NT2/D1 (cell line): ENCODE measurements around the gene SLC9A2.

Experiments
- DNase-seq: peaks from one replicate; pipeline ENCODE4 v3.0.0-alpha.2; 2011; ENCODE audit warnings: low read depth, low spot score
- H3K27me3 ChIP-seq: 2 replicates; pipeline ENCODE4 v1.6.0; 2011; ENCODE audit warnings: mild to moderate bottlenecking; ENCODE audit not compliant: insufficient read length, insufficient read depth
- H3K36me3 ChIP-seq: 2 replicates; pipeline ENCODE4 v1.6.1; 2011; ENCODE audit warnings: mild to moderate bottlenecking, low read length, mixed read lengths; ENCODE audit not compliant: insufficient read depth, insufficient read length
- H3K4me1 ChIP-seq: 2 replicates; pipeline ENCODE4 v1.5.1; 2011; ENCODE audit not compliant: insufficient read depth, insufficient read length
- H3K4me3 ChIP-seq: 2 replicates; pipeline ENCODE4 v1.5.1; 2011; ENCODE audit warnings: low read depth; ENCODE audit not compliant: insufficient read length
- H3K9ac ChIP-seq: 2 replicates; pipeline ENCODE4 v1.6.0; 2011; ENCODE audit warnings: low read depth; ENCODE audit not compliant: insufficient read length
- H3K9me3 ChIP-seq: 2 replicates; pipeline ENCODE4 v1.5.1; 2011; ENCODE audit warnings: mild to moderate bottlenecking, low read length; ENCODE audit not compliant: insufficient read depth
- SUZ12 ChIP-seq: IDR thresholded peaks from 2 replicates; pipeline ENCODE4 v1.6.1; 2011; ENCODE audit not compliant: insufficient read length, insufficient read depth; ENCODE audit errors: extremely low read depth
- YY1 ChIP-seq: IDR thresholded peaks from 2 replicates; pipeline ENCODE4 v1.6.1; 2011; ENCODE audit not compliant: insufficient read length, insufficient read depth
- ZNF274 ChIP-seq: IDR thresholded peaks from 2 replicates; pipeline ENCODE4 v1.6.1; 2011; ENCODE audit warnings: mild to moderate bottlenecking, low read depth, low read length

SLC9A2 gene

DNA sequence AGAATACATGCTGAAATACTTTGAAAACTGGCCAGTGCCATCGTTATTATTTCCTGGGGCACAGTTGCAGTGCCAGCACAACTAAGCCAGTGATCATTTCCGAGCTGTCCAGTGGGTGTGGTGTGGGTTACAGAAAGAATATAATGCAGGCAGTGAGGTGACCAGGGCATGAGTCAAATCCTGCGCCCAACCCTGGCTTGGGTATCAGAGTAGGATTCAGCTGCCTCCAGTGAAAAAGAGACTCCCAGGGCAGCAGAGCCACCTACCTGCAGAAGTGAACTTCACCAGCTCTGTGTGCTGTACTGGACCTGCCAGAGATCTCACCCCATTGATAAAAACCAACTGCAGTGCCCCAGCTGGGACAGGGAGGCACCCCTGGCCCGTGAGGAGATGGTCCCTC, 18.0 kb downstream of the SLC9A2 start:
- H3K4me1 ChIP-seq, result no peaks in the 10 kb centered on the region
- TF ChIP-seq SUZ12 (no peak), YY1 (no peak), ZNF274 (no peak)
- H3K36me3 ChIP-seq, result no peaks in the 10 kb centered on the region
- no peaks in the 10 kb centered on the region for H3K27me3 ChIP-seq
- no peak overlapping the region for H3K9ac ChIP-seq
- H3K9me3 ChIP-seq, result no peaks in the 10 kb centered on the region
- no peak for DNase-seq
- no peak overlapping the region for H3K4me3 ChIP-seq

DNA sequence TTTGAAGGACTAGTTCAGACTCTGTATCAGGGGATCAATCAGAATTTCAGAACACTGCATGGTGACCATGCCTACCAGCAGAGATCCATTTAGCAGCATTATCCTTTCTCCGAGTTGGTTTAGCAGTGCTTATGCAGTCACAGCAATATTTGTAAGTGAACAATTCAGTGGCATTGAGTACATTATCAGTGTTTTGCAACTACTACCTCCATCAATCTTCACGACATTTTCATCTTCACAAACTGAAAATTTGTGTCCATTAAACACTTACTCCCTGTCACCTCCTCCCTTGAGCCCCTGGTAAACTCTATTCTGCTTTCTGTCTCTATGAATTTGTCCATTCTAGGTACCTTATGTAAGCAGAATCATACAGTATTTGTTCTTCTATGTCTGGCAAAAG, 20.1 kb downstream of the SLC9A2 start:
- H3K36me3 ChIP-seq, result no peaks in the 10 kb centered on the region
- no peak overlapping the region for H3K4me3 ChIP-seq
- TF ChIP-seq SUZ12, result no peak
- H3K9me3 ChIP-seq, result no peaks in the 10 kb centered on the region
- no peaks in the 10 kb centered on the region for H3K27me3 ChIP-seq
- H3K4me1 ChIP-seq, result no peaks in the 10 kb centered on the region
- H3K9ac ChIP-seq, result no peak overlapping the region
- no peak for DNase-seq

DNA sequence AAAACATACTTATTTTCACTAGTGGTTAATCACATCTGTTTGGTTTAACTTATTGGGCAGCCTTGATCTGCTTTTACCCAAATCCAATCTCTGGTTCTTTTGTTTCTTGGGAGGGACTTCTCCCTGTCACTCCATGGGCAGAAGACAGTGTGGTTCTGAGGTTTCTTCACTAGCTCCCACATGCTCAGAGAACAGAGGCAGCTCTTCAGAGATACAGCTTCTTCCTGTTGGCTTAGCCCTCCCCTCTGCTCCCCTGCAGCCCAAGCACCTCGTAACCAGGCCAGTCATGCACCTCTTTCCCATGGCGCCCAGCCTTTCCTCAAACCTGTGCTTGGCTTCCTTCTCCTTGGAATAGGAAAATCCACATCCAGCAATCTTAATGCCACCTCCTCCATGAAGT, 32.8 kb downstream of the SLC9A2 start:
- H3K36me3 ChIP-seq, result no peaks in the 10 kb centered on the region
- no peak overlapping the region for H3K4me3 ChIP-seq
- H3K9me3 ChIP-seq, result no peaks in the 10 kb centered on the region
- no peak overlapping the region for H3K9ac ChIP-seq
- H3K4me1 ChIP-seq, result no peaks in the 10 kb centered on the region
- no peak for TF ChIP-seq SUZ12
- TF ChIP-seq YY1, result no peak
- TF ChIP-seq ZNF274, result no peak
- no peaks in the 10 kb centered on the region for H3K27me3 ChIP-seq
- no peak for DNase-seq

DNA sequence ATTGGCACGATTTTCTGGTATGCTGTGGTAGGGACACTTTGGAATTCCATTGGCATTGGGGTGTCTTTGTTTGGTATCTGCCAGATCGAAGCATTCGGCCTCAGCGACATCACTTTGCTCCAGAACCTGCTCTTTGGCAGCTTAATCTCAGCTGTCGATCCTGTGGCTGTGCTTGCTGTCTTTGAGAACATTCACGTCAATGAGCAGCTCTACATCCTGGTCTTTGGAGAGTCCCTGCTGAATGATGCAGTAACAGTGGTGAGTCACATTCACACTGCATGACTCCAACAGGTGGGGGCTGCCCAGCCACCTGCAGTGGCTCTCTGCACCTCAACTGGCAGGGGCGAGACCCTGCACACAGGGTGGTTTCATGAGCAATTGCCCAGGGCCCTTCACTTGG, 38.4 kb downstream of the SLC9A2 start:
- no peaks in the 10 kb centered on the region for H3K9me3 ChIP-seq
- no peaks in the 10 kb centered on the region for H3K27me3 ChIP-seq
- H3K36me3 ChIP-seq, result no peaks in the 10 kb centered on the region
- no peak overlapping the region for H3K9ac ChIP-seq
- H3K4me1 ChIP-seq, result no peaks in the 10 kb centered on the region
- no peak overlapping the region for H3K4me3 ChIP-seq
- DNase-seq, result no peak
- TF ChIP-seq YY1 (no peak), ZNF274 (no peak), SUZ12 (no peak)

DNA sequence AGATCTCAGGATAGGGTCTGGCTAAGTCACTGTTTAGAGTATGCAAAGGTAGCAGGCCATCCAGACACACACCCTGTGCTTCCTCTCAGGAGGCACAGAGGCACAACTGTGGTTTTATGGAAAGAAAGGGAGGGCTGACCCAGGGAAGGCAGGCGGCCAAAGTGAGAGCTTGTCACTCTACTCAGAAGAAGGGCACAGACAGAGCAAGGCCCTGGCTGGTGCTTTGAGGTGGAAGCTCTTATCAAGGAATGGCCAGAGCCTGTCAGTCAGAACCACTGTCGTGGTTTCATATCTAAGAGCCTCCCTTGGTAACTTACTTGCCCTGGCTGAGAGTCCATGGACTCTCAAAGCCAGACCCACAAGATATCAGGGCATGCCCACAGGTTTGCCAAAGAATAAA, 40.7 kb downstream of the SLC9A2 start:
- Histone ChIP-seq H3K4me1 (no peaks in the 10 kb centered on the region), H3K4me3 (no peak overlapping the region), H3K36me3 (no peaks in the 10 kb centered on the region), H3K9me3 (no peaks in the 10 kb centered on the region), H3K27me3 (no peaks in the 10 kb centered on the region), H3K9ac (no peak overlapping the region)
- no peak for DNase-seq
- no peak for TF ChIP-seq SUZ12
- TF ChIP-seq YY1, result no peak
- TF ChIP-seq ZNF274, result no peak

DNA sequence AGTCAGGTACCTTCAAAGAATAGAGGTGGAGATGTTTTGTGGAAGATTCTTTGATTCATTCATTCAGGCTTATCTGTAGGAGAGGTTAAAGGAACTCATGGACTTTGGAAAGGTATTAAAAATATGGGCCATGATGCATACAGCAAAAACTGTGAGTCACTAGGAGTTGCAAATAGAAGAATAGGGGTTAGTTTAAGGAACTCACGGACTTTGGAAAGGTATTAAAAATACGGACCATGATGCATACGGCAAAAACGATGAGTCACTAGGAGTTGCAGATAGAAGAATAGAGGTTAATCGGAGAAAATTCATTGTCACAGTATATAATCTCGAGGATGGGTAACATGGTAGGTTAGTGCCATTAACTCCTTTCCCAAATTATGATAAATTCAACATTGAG, 41.2 kb downstream of the SLC9A2 start:
- TF ChIP-seq YY1, result no peak
- no peak for TF ChIP-seq ZNF274
- TF ChIP-seq SUZ12, result no peak
- Histone ChIP-seq H3K4me1 (no peaks in the 10 kb centered on the region), H3K4me3 (no peak overlapping the region), H3K36me3 (no peaks in the 10 kb centered on the region), H3K9ac (no peak overlapping the region), H3K27me3 (no peaks in the 10 kb centered on the region), H3K9me3 (no peaks in the 10 kb centered on the region)
- DNase-seq, result no peak

DNA sequence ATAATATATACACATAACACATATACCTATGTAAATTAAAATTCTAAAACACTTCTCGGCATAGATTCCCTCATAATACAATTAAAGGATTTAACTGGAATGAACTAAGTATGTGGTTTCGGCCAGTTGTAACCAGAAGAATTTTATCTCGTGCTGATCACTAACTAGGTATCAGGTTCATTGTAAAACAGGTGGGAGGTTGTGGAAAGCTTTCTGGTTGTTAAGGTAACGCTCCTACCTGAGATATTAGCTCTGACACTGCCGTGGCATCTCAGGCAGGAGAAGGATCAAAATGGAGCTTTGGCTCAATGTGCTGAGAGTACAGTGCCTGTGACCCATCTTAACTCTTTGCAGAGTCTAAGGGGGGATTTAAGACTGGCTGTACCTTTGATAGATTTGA, 42.5 kb downstream of the SLC9A2 start:
- H3K27me3 ChIP-seq, result no peaks in the 10 kb centered on the region
- H3K36me3 ChIP-seq, result no peaks in the 10 kb centered on the region
- no peak overlapping the region for H3K4me3 ChIP-seq
- H3K4me1 ChIP-seq, result no peaks in the 10 kb centered on the region
- no peak for DNase-seq
- H3K9ac ChIP-seq, result no peak overlapping the region
- no peak for TF ChIP-seq YY1
- TF ChIP-seq ZNF274, result no peak
- no peak for TF ChIP-seq SUZ12
- no peaks in the 10 kb centered on the region for H3K9me3 ChIP-seq

DNA sequence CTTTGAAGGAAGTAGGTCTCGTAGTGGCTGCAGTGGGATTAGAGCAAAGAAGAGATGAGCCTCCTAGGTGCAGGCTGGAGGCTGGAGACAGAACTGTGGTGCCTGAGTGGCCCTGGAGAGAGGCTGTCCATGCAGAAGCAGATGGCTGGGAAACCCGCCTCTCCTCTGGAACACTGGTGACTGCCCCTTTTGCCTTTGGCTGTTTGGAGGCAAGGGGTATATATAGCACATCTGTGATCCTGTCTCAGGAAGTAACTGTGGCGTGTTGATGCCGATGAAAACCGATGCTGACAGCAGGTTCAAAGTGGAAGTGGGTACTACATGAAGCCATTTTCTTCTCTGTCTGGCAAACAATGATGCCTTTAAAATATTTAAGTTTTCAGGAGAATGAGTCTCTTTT, 43.5 kb downstream of the SLC9A2 start:
- Histone ChIP-seq H3K9ac (no peak overlapping the region), H3K36me3 (no peaks in the 10 kb centered on the region), H3K9me3 (no peaks in the 10 kb centered on the region), H3K4me3 (no peak overlapping the region), H3K27me3 (no peaks in the 10 kb centered on the region), H3K4me1 (no peaks in the 10 kb centered on the region)
- no peak for DNase-seq
- no peak for TF ChIP-seq ZNF274
- no peak for TF ChIP-seq SUZ12
- no peak for TF ChIP-seq YY1
